ENCODE measurements around the gene MTG1. TPM values are rescaled to one million over a fixed set of nuclear protein-coding genes. Genes with fewer than 3 reads are reported as not detected.

MTG1 gene
- polyA plus RNA-seq, 1 donor (not counting 4 experiments of a cell fraction or from before 2014, with no cell fraction given), result 31.6 TPM

- dilution Hi-C loops (cut with MboI; ENCODE audit: extremely low pct_ligation_motif_present, low sequenced_read_pairs), result no loop called here
Observed at GRCh38 chr10:133438711-133439273, 44.8 kb downstream of the MTG1 start.

DNA sequence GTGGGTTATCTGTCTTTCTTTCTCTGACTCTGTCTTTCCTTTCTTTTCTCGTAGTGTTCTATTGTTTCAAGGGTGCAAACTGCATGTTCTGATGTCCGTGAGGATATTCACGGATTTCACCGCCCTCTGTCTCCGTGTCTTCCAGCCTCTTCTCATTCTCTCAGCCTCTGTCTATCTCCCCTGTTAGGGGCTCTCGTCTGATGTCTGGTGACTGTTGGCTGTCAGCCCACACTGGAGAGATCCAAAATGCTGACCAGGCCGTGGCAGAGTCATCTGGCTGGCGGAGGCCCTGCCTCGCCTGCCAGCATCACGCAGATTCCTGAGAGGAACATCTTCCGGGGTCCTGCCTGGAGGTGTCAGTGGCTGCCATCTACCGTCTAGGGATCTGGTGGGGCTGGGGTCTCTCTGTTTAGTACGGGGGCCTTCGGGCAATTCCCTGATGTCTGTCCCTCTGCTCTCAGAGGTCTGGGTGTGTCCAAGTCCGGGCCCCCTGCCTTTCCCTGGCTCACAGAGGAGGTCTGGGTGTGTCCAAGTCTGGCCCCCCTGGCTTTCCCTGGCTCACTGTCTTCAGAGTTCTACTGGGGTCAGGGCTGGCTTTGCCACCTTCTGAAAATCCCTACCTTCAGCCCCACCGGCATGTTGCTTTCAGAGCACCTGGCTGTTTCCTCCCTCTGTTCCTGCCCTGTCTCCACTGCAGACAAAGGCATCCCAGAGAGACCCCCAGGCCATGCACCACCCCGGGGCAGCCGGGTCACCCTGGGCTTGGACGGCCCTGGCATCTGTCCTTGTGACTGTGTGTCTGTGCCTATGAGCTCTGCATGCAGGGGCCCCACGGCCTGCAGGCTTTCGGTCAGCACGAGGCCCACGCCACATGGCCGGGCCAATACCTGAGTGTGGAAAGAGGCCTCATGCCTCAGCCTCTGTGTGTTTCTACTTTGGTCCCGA, 45.8 kb downstream of the MTG1 start:
- dilution Hi-C loops (cut with MboI; ENCODE audit: extremely low pct_ligation_motif_present, low sequenced_read_pairs), result no loop called here
- Histone ChIP-seq H3K36me3 (ENCODE audit: control insufficient read depth in 2 of 2, extremely low read depth in 1 of 2, insufficient read depth in 2 of 2, low read length in 2 of 2) (no peaks in the 10 kb centered on the region), H3K4me2 (ENCODE audit: control insufficient read depth, extremely low read depth, insufficient read depth, low read depth, low read length) (no peak overlapping the region), H2AFZ (ENCODE audit: control insufficient read depth, low read length) (no peak overlapping the region), H3K79me2 (ENCODE audit: control insufficient read depth, insufficient read depth, low read length) (no peaks in the 10 kb centered on the region), H4K20me1 (ENCODE audit: control insufficient read depth, extremely low read depth, insufficient read depth, low read length) (no peaks in the 10 kb centered on the region), H3K4me1 (ENCODE audit: control insufficient read depth, extremely low read depth, insufficient read depth, low read length) (no peaks in the 10 kb centered on the region), H3K9ac (ENCODE audit: control insufficient read depth, extremely low read depth, insufficient read depth, low read length) (no peak overlapping the region), H3K9me1 (ENCODE audit: control insufficient read depth, extremely low read depth, insufficient read depth, low read length) (no peaks in the 10 kb centered on the region), H3K9me3 (ENCODE audit: control insufficient read depth, low read depth, low read length) (no peaks in the 10 kb centered on the region), H3K27me3 (ENCODE audit: control insufficient read depth, extremely low read depth, insufficient read depth, low read length) (no peaks in the 10 kb centered on the region), H3K4me3 (ENCODE audit: control insufficient read depth in 2 of 3, extremely low read depth in 1 of 3, insufficient read depth in 2 of 3, low read depth in 1 of 3, low read length in 3 of 3) (no peak overlapping the region), H3K27ac (ENCODE audit: control insufficient read depth, insufficient read depth, low read length) (no peak overlapping the region)
- FAIRE-seq, result no peak
- DNase-seq (ENCODE audit: low read depth, low spot score), result no peak
- TF ChIP-seq EZH2 (IDR thresholded peaks at IDR 0.05; ENCODE audit: low read length), result no peak
- TF ChIP-seq, protein P1, sequence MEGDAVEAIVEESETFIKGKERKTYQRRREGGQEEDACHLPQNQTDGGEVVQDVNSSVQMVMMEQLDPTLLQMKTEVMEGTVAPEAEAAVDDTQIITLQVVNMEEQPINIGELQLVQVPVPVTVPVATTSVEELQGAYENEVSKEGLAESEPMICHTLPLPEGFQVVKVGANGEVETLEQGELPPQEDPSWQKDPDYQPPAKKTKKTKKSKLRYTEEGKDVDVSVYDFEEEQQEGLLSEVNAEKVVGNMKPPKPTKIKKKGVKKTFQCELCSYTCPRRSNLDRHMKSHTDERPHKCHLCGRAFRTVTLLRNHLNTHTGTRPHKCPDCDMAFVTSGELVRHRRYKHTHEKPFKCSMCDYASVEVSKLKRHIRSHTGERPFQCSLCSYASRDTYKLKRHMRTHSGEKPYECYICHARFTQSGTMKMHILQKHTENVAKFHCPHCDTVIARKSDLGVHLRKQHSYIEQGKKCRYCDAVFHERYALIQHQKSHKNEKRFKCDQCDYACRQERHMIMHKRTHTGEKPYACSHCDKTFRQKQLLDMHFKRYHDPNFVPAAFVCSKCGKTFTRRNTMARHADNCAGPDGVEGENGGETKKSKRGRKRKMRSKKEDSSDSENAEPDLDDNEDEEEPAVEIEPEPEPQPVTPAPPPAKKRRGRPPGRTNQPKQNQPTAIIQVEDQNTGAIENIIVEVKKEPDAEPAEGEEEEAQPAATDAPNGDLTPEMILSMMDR (optimal IDR thresholded peaks at IDR 0.05 in 1 of 3, IDR thresholded peaks at IDR 0.05 in 1 of 3, conservative IDR thresholded peaks at IDR 0.05 in 1 of 3; ENCODE audit: extremely low read depth in 1 of 3, insufficient read depth in 2 of 3, low read length in 3 of 3), result no peak

More at GRCh38 chr10:133438711-133439273, 44.8 kb downstream of the MTG1 start:
- Histone ChIP-seq H3K4me2 (ENCODE audit: control insufficient read depth, extremely low read depth, insufficient read depth, low read depth, low read length) (no peak overlapping the region), H3K27me3 (ENCODE audit: control insufficient read depth, extremely low read depth, insufficient read depth, low read length) (no peaks in the 10 kb centered on the region), H4K20me1 (ENCODE audit: control insufficient read depth, extremely low read depth, insufficient read depth, low read length) (no peaks in the 10 kb centered on the region), H3K9me3 (ENCODE audit: control insufficient read depth, low read depth, low read length) (no peaks in the 10 kb centered on the region), H2AFZ (ENCODE audit: control insufficient read depth, low read length) (no peak overlapping the region), H3K27ac (ENCODE audit: control insufficient read depth, insufficient read depth, low read length) (no peak overlapping the region), H3K79me2 (ENCODE audit: control insufficient read depth, insufficient read depth, low read length) (no peaks in the 10 kb centered on the region), H3K9me1 (ENCODE audit: control insufficient read depth, extremely low read depth, insufficient read depth, low read length) (no peaks in the 10 kb centered on the region), H3K4me1 (ENCODE audit: control insufficient read depth, extremely low read depth, insufficient read depth, low read length) (no peaks in the 10 kb centered on the region), H3K4me3 (ENCODE audit: control insufficient read depth in 2 of 3, extremely low read depth in 1 of 3, insufficient read depth in 2 of 3, low read depth in 1 of 3, low read length in 3 of 3) (no peak overlapping the region), H3K36me3 (ENCODE audit: control insufficient read depth in 2 of 2, extremely low read depth in 1 of 2, insufficient read depth in 2 of 2, low read length in 2 of 2) (no peaks in the 10 kb centered on the region), H3K9ac (ENCODE audit: control insufficient read depth, extremely low read depth, insufficient read depth, low read length) (no peak overlapping the region)
- FAIRE-seq (no peak), DNase-seq (ENCODE audit: low read depth, low spot score) (no peak)
- TF ChIP-seq, protein P1 (optimal IDR thresholded peaks at IDR 0.05 in 1 of 3, IDR thresholded peaks at IDR 0.05 in 1 of 3, conservative IDR thresholded peaks at IDR 0.05 in 1 of 3; ENCODE audit: extremely low read depth in 1 of 3, insufficient read depth in 2 of 3, low read length in 3 of 3), result peak; percentile 27 to 41 (median 35)
- TF ChIP-seq EZH2 (IDR thresholded peaks at IDR 0.05; ENCODE audit: low read length), result no peak

All from keratinocyte (primary cell).